ENCODE results near the gene GJC2. TPM values are rescaled to one million over a fixed set of nuclear protein-coding genes. Genes with fewer than 3 reads are reported as not detected.

The GJC2 gene
- total and polyA plus RNA-seq, 8 donors, result 0.46 to 26.6 (median 1.5) TPM; not detected in 2

DNA sequence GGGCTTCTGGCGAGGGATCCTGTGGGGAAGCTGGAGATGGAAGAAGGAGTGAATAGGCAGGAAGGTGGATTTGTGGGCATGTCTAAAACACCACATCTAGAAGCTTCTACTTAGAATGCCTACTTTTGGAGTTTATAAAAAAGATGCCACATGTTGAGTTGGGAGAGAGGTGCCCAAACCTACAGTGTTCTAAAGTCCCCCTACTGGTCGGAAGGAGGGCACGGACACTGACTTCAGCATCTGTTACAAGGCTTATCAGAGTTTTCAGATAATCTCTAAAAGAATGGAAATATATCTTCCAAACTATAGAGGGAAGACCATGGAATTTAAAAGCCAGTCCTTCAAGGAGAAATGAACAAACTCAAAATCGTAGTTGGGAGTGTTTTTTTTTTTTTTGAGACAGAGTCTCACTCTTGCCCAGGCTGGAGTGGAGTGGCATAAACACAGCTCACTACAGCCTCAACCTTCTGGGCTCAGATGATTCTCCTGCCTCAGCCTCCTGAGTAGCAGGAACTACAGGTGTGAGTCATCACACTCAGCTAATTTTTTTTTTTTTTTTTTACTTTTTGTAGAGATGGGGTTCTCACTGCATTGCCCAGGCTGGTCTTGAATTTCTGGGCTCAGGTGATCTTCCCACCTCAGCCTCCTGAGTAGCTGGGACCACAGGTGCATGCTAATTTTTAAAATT lies 30.7 kb downstream of the GJC2 start:
- peaks cover 5 to 16% (median 9%) of the 10 kb centered on the region in 4 donors for H3K4me1 ChIP-seq
- no peak for TF ChIP-seq CTCF (IDR thresholded peaks at IDR 0.05)
- no peak for TF ChIP-seq EP300 (IDR thresholded peaks at IDR 0.05)
- TF ChIP-seq POLR2AphosphoS5 (IDR thresholded peaks at IDR 0.05), result no peak
- TF ChIP-seq POLR2A (IDR thresholded peaks at IDR 0.05), result no peak
- H3K27ac ChIP-seq, result peak overlapping the region in 2 of 5 donors; percentile 55 to 69
- no peaks in the 10 kb centered on the region for H3K9me3 ChIP-seq
- intact Hi-C loops (cut with DNase I; ENCODE audit: low total_unique reads), result no loop called here
- no peak for DNase-seq
- no peak overlapping the region for H3K4me3 ChIP-seq
- peaks cover 0 to 16% (median 10%) of the 10 kb centered on the region in 4 donors for H3K36me3 ChIP-seq
- WGBS, 5 donors, result 81 to 89% (median 86%) methylated on average over 4 of the region's 4 CpGs
- H3K27me3 ChIP-seq, result no peaks in the 10 kb centered on the region

DNA sequence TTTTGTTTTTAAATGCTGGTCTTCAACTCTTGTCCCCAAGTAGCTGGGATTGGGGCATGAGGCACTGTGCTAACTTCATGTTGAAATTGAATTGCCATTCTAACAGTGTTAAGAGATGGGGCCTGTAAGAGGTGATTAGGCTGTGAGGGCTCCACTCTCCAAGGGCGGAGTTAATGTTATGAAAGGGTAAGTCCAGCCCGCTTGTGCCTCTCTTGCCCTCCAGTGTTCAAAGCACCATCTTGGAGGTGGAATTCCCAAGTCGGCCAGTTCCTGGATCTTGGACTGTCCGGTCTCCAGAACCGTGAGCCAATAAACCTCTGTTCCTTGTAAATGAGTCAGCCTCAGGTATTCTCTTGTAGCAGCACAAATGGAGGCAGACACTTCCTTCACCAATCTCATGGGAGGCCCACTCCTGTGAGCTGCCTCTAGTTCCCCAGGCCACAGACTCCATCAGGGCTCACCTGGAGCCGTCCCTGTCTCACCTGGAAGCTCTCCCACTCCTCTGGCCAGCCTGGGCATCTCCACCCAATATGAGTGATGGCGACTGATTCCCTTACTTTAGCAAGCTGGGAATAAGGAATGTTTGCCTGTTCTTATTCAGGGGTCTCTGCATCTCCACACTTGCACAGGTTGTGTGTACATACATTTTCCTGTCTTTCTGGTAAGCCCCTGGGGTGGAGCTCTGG lies 31.4 kb downstream of the GJC2 start:
- no peaks in the 10 kb centered on the region for H3K27me3 ChIP-seq
- H3K4me3 ChIP-seq, result no peak overlapping the region
- intact Hi-C loops (cut with DNase I; ENCODE audit: low total_unique reads), result no loop called here
- 92 to 99% (median 94%) methylated on average over 7 of the region's 7 CpGs for WGBS, 5 donors
- DNase-seq, result no peak
- peaks cover 0 to 9% (median 4%) of the 10 kb centered on the region in 4 donors for H3K36me3 ChIP-seq
- H3K4me1 ChIP-seq, result peaks cover 5 to 16% (median 5%) of the 10 kb centered on the region in 4 donors
- H3K27ac ChIP-seq, result no peak overlapping the region
- TF ChIP-seq POLR2AphosphoS5 (IDR thresholded peaks at IDR 0.05), result no peak
- TF ChIP-seq EP300 (IDR thresholded peaks at IDR 0.05), result no peak
- TF ChIP-seq CTCF (IDR thresholded peaks at IDR 0.05), result no peak
- TF ChIP-seq POLR2A (IDR thresholded peaks at IDR 0.05), result no peak
- H3K9me3 ChIP-seq, result no peaks in the 10 kb centered on the region

- 83 to 93% (median 86%) methylated on average over 9 of the region's 9 CpGs for WGBS, 5 donors
- Histone ChIP-seq H3K27ac (no peak overlapping the region), H3K4me3 (no peak overlapping the region), H3K9me3 (no peaks in the 10 kb centered on the region), H3K4me1 (peaks cover 4 to 16% (median 5%) of the 10 kb centered on the region in 4 donors), H3K27me3 (no peaks in the 10 kb centered on the region), H3K36me3 (peaks cover 0 to 5% (median 2%) of the 10 kb centered on the region in 4 donors)
- no peak for DNase-seq
- TF ChIP-seq EP300 (IDR thresholded peaks at IDR 0.05), result no peak
- TF ChIP-seq CTCF (IDR thresholded peaks at IDR 0.05), result no peak
- TF ChIP-seq POLR2A (IDR thresholded peaks at IDR 0.05), result no peak
- TF ChIP-seq POLR2AphosphoS5 (IDR thresholded peaks at IDR 0.05), result no peak
- intact Hi-C loops (cut with DNase I; ENCODE audit: low total_unique reads), result no loop called here
These were observed 31.9 kb downstream of the GJC2 start for GRCh38 chr1:228181645-228182034.

DNA sequence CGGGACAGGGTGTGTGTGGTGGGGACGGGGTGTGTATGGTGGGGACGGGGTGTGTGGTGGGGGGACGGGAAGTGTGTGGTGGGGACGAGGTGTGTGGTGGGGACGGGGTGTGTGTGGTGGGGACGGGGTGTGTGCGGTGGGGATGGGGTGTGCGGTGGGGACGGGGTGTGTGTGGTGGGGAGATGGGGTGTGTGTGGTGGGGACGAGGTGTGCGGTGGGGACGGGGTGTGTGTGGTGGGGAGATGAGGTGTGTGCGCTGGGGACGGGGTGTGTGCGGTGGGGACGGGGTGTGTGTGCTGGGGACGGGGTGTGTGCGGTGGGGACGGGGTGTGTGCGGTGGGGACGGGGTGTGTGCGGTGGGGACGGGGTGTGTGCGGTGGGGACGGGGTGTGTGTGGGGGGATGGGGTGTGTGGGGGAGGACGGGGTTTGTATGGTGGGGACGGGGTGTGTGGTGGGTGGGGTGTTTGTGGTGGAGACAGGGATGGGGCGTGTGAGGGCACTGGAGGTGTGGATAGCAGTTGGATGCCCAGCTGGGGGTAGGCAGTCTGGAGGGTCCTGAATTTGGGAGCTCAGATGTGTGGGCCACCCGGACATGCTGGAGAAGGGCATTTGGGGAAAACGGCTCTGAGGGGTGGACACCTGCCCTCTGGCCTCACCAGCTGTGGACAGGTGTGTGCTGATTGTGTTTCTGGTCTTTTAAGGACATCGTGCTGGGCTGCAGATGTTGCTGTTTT lies 32.7 kb downstream of the GJC2 start:
- Histone ChIP-seq H3K4me1 (peaks cover 4 to 16% (median 5%) of the 10 kb centered on the region in 4 donors), H3K9me3 (no peaks in the 10 kb centered on the region)

More for the DNA sequence above, 32.7 kb downstream of the GJC2 start:
- H3K36me3 ChIP-seq, result peaks cover 0 to 4% (median 0%) of the 10 kb centered on the region in 4 donors
- intact Hi-C loops (cut with DNase I; ENCODE audit: low total_unique reads), result no loop called here
- WGBS, 5 donors, result 83 to 90% (median 89%) methylated on average over 20 to 32 of the region's 32 CpGs
- H3K4me3 ChIP-seq, result no peak overlapping the region
- no peak for DNase-seq
- TF ChIP-seq POLR2AphosphoS5 (IDR thresholded peaks at IDR 0.05), result no peak
- no peak for TF ChIP-seq CTCF (IDR thresholded peaks at IDR 0.05)
- no peak for TF ChIP-seq EP300 (IDR thresholded peaks at IDR 0.05)
- no peak for TF ChIP-seq POLR2A (IDR thresholded peaks at IDR 0.05)
- H3K27me3 ChIP-seq, result no peaks in the 10 kb centered on the region
- H3K27ac ChIP-seq, result no peak overlapping the region

All from stomach (tissue), 9 donors.